Amniotic stem cell (primary cell): ENCODE data around the gene DPYD.

Experiments
- DNase-seq: peaks from one replicate; lab custom pipeline; 2025; lab: John Stamatoyannopoulos, UW

DPYD gene

DNA sequence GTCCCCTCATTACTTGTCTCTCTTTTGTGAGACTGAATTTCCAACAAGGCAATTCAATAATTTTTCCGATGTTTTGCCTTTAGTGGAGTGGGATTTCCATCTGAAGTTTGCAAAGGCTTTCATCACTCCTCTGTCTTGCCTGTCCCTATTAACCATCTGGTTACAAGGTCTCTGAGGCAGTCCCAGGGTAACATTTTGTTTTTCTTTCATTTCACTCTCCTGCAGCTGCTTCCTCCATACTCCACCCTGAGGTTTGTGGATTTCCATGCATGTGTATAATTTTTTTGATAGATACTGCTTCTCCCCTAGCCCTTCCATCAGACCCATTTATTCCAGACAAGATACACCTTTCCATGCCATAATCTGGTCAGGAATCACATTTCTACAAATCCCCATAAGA lies 832.4 kb downstream of the DPYD start:
- no peak for DNase-seq

DNA sequence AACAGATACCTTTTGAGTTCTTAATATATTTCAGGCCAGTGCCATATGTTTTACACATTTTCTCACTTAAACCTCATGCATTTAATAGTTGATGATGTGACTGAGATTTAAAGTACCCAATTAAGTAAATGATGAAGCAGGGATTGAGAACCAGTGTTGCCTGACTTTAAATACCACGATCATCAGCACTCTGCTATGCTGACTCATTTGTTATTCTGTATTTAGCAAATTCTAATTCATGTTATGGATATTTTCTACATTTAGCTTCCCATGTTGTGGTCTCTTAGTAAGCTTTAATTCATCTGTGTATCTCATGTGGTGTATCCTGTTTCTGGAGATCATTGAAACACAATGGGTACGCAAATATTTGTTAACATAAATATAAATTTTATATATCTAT lies 836.3 kb downstream of the DPYD start:
- DNase-seq = no peak

DNA sequence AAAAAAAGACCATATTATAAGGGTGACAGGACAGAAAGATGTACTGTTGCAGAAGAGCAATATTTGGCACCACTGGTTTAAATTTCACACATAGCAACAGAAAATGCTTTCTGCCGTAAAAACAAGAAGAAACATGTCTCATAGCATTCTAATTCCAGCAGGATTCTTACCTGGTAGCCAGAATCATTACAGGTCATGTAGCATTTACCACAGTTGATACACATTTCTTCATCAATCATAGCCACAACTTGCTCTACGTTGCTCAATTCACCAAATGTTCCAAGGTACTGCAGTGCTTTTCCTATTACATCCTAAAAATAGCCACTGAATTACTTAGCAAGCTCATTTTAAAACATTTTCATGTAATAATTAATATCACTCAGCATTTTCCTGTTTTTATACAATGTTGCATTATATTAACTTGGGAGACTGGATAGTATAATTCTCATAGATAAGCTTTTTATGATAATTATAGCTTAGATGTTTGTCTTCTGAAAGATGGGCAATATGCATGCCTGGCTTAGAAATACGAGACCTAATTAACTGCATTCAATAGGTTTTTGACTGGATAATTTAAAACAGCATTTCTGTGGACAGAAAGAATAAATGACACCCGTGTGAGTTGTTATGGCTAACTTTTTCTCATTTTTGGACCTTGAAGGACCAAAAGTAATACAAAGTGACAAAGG lies 838.5 kb downstream of the DPYD start:
- DNase-seq = no peak

DNA sequence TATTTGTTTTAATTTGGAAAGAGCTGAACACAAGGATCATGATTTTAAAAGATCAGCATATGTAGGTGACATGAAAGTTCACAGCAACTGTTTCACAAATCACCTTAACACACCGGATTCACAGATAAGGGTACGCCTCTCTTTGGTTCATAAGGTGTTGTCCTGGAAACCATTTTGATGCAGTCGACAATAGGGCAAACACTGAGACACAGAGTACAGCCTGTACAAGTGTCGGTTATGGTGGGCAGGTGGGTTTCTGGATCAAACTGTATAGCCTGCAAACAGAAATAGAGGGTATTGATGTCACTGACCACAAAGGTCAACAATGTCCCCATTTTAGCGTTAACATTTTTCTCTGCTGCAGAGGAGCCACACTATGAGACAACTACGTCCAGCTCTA lies 842.0 kb downstream of the DPYD start:
- DNase-seq = no peak

GRCh38 chr1:97077221-97077620 lies 843.6 kb downstream of the DPYD start:
- DNase-seq = no peak

DNA sequence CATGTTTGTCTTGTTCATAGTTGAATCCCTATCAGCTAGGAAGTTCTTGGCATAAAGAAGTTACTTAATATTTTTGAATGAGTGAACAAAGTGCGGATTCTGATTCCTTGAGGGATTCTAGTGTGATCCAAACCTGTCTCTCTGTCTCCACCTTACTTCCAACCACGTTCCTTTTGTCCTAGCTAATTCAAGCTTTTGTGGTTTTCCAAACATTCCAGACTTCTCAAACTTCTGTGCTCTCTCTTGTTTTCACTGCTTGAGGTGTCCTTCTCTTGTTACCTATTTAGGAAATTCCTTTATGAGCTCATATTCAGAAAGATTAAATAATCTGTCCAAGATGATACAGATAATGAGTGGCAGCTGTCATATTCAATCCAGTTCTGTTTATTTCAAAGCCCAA lies 846.1 kb downstream of the DPYD start:
- no peak for DNase-seq

- no peak for DNase-seq
Measured at GRCh38 chr1:97073936-97074335, 846.9 kb downstream of the DPYD start.

- DNase-seq = no peak
Measured at GRCh38 chr1:97073169-97073568, 847.7 kb downstream of the DPYD start.

GRCh38 chr1:97071173-97071572 lies 849.7 kb downstream of the DPYD start:
- no peak for DNase-seq

DNA sequence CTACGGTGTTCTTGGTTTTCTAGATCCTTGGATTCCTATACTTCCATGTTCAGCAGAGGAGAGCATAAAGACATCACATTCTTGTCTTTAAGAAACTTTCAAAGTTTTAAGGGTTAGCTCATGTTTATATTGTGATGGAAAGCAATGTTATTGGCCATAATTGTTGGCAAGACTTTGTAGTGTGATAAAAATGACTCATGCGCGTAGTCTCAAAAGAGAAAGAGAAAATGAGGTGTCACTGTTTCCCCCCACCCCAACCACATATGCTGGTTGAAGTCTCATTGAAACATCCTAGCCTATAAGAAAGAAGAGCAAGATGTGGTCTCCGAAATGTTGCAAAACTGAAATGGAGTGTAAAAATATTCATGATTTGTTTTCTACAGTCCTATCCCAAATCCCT lies 850.5 kb downstream of the DPYD start:
- DNase-seq = no peak

GRCh38 chr1:97069312-97069711 lies 851.5 kb downstream of the DPYD start:
- no peak for DNase-seq

DNA sequence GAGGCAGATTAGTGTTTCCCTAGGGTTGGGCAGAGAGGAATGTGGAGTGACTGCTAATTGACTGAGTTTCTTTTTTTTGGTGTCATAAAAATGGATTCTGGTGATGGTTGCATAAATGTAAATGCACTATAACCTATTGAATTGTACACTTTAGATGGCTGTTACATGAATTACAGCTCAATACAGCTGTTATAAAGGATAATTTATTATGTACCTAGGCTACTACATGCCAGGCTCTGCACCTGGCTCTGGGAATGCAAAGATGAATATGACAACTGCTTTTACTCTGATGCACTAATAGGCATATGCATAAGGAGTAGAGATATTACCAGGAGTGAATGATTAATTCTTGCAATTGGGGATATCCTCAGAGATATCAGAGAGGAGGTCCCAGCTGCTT lies 854.0 kb downstream of the DPYD start:
- DNase-seq = no peak

- no peak for DNase-seq
Measured at GRCh38 chr1:97063532-97063931, 857.3 kb downstream of the DPYD start.

- no peak for DNase-seq
Measured at GRCh38 chr1:97061604-97062003, 859.2 kb downstream of the DPYD start.

DNA sequence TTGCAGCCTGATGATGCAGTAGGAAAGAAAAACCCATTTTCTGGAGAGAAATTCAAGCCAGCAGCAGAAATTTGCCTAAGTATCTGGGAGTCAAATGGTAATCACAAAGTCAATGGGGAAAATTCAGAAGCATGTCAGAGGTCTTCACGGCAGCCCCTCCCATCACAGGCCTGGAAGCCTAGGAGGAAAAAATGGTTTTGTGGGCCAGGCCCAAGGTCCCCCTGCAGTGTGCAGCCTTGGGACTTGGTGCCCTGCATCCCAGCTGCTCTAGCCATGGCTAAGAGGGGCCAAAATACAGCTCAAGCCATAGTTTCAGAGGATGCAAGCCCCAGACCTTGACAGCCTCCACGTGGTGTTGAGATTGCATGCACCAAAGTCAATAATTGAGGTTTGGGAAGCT lies 864.4 kb downstream of the DPYD start:
- DNase-seq = no peak

DNA sequence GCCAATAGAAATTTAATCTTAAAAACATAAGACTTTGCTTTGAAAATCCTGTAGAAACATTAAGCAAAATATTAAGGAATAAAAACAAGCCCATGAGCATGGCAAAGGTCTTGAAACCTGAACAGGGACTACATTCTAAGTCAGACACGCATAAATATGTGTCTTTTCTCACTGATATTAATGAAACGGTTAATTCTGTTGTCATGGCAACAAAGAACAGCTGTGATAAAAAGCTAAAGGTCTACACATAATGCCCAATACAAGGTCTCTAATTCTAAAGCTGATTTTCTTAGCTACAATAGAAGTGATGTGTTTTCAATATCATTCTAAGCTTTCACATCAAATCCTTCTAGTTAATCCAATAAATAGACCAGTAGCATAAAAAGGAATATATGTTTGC lies 867.6 kb downstream of the DPYD start:
- DNase-seq = no peak

DNA sequence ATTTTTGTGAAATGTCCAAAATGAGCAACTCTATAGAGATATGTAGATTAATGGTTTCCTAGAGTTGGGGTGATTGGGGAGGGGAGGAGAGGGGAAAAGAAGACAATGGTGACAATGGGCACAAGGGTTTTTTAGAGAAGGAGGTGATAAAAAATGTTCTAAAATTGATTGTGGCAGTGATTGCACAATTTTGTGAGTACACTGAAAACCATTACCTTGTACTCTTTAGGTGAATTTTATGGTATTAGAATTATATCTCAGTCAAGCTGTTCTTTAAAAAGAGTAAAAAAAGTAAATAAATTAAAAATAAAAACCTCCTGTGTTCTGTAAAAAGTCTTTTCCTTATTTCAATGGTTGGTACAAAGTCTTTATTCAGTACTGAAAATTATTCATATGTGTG lies 869.0 kb downstream of the DPYD start:
- DNase-seq = no peak

DNA sequence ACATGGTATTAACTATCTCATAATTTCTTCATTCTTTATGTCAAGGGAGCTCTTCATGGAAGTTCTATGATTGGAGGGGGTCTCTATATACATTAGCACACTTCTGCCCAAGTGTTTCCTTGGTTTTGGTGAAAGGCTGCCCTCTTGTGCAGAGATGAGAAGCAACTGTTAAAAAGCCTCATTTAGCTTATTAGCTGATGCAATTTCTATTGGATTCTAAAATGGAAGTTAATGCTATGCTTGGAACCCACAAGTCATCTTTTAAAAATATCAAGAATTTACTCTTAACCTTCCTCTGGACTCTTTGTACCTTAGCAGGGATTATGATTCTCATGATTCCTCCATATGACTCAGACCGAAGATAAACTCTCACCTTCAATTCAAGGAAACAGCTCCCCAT lies 870.3 kb downstream of the DPYD start:
- no peak for DNase-seq

- DNase-seq = no peak
Measured at GRCh38 chr1:97047421-97047793, 873.4 kb downstream of the DPYD start.

GRCh38 chr1:97046765-97047420 lies 873.9 kb downstream of the DPYD start:
- no peak for DNase-seq

- DNase-seq = no peak
Measured at GRCh38 chr1:97044159-97044760, 876.6 kb downstream of the DPYD start.

GRCh38 chr1:97042551-97042950 lies 878.3 kb downstream of the DPYD start:
- DNase-seq = no peak

DNA sequence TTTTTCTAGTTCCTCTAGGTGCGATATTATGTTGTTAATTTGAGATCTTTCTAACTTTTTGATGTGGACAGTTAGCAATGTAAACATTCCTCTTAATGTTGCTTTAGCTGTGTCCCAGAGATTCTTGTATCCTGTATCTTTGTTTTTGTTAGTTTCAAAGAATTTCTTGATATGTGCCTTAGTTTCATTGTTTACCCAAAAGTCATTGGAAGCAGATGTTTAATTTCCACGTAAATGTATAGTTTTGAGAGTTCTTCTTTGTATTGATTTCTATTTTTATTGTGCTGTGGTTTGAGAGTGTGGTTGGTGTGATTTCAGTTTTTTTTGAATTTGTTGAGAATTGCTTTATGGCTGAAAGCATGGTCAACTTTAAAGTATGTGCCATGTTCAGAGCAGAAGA lies 879.8 kb downstream of the DPYD start:
- no peak for DNase-seq

- DNase-seq = no peak
Measured at GRCh38 chr1:97038410-97038809, 882.4 kb downstream of the DPYD start.
